Body of pancreas (tissue), 4 donors: Measurements from ENCODE around the gene ATP1A3.

Experiments used
- POLR2A ChIP-seq, 3 donors: fragments of 450-650 bp; IDR thresholded peaks; one replicate each; pipeline ENCODE4 v1.6.1; 2016; ENCODE audit warnings: antibody characterized with exemption in 3 of 3, mild to moderate bottlenecking in 2 of 3
- TF ChIP-seq, protein P1 (sequence below), 7 experiments: fragments of 450-650 bp in 4 of 7; fragments of 200-600 bp in 3 of 7; sonication (generic) in 3 of 7; IDR thresholded peaks; one replicate each; pipeline ENCODE4 v1.5.1; 2016 to 2019; ENCODE audit warnings: antibody characterized with exemption in 7 of 7

DNA sequence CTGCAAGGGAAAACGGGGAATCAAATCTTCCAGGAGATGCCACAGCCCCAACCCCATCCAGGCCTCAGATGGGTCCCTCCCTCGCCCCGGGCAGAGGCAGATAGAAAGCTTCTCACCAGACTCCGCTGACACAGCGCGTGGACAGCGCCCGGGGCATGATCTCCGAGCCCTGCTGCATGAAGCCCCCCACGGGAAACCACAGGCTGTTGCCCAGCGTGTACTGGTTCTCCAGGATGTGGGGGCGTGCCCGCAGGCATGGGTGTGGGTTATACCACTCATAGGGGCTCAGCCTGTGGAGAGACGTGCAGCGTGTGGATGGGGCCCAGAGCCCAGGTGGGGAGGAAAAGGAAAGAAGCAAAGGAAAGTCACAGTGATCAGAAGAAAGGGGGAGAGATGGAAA, 27.2 kb upstream of the ATP1A3 start:
- no peak for TF ChIP-seq POLR2A (IDR thresholded peaks at IDR 0.05)
- TF ChIP-seq, protein P1, sequence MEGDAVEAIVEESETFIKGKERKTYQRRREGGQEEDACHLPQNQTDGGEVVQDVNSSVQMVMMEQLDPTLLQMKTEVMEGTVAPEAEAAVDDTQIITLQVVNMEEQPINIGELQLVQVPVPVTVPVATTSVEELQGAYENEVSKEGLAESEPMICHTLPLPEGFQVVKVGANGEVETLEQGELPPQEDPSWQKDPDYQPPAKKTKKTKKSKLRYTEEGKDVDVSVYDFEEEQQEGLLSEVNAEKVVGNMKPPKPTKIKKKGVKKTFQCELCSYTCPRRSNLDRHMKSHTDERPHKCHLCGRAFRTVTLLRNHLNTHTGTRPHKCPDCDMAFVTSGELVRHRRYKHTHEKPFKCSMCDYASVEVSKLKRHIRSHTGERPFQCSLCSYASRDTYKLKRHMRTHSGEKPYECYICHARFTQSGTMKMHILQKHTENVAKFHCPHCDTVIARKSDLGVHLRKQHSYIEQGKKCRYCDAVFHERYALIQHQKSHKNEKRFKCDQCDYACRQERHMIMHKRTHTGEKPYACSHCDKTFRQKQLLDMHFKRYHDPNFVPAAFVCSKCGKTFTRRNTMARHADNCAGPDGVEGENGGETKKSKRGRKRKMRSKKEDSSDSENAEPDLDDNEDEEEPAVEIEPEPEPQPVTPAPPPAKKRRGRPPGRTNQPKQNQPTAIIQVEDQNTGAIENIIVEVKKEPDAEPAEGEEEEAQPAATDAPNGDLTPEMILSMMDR (IDR thresholded peaks at IDR 0.05): no peak
